ENCODE data around the gene COL4A2.

DNA sequence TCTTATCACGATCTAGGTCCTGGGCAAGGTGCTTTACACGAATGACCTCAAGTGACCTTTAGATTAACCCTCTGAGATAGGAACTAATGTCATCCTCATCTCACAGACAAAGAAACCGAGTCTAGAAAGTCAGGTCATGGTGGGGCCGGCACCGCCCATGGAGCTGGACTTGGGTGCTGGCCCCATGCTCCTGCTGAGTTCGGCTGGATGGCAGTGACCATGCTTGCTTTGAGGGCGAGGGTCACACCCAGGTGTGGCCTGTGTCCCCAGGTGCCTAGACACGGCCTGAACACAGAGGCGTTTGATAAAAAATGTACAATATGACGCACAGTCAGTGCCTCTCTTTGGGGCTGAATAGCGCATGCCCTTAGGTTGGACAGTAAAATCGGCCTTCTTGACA lies 26.8 kb downstream of the COL4A2 start:
- TF ChIP-seq, protein P1, sequence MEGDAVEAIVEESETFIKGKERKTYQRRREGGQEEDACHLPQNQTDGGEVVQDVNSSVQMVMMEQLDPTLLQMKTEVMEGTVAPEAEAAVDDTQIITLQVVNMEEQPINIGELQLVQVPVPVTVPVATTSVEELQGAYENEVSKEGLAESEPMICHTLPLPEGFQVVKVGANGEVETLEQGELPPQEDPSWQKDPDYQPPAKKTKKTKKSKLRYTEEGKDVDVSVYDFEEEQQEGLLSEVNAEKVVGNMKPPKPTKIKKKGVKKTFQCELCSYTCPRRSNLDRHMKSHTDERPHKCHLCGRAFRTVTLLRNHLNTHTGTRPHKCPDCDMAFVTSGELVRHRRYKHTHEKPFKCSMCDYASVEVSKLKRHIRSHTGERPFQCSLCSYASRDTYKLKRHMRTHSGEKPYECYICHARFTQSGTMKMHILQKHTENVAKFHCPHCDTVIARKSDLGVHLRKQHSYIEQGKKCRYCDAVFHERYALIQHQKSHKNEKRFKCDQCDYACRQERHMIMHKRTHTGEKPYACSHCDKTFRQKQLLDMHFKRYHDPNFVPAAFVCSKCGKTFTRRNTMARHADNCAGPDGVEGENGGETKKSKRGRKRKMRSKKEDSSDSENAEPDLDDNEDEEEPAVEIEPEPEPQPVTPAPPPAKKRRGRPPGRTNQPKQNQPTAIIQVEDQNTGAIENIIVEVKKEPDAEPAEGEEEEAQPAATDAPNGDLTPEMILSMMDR (conservative IDR thresholded peaks at IDR 0.05; ENCODE audit: low read length) = no peak
- no peak for TF ChIP-seq EZH2phosphoT487 (IDR thresholded peaks at IDR 0.05; ENCODE audit: borderline replicate concordance)
